IMR-90 (cell line): ENCODE results near the gene C8B. TPM values are rescaled to one million over a fixed set of nuclear protein-coding genes. Genes with fewer than 3 reads are reported as not detected.

ENCODE experiments used
- ATAC-seq: fragments of 200-7000 bp; cut with Tn5 transposase; 2 replicates; pipeline ENCODE4 v1.9.1; 2020; ENCODE audit warnings: low read depth, mild to moderate bottlenecking, moderate library complexity
- BruUV-seq: library from RNA; stranded (reverse); fragments of 400-500 nt; replicated peaks from 2 replicates; lab custom pipeline; 2021; lab: Mats Ljungman, UMichigan
- CTCF ChIA-PET: fragments of 300-600 bp; formaldehyde crosslinking; extraction: SDS; loops from one replicate; lab custom pipeline; 2021; ENCODE audit warnings: antibody characterized with exemption; lab: Yijun Ruan, JAX
- POLR2A ChIA-PET: fragments of 300-600 bp; sonication (Branson Sonifier 250); formaldehyde crosslinking; loops from one replicate; lab custom pipeline; 2022; ENCODE audit warnings: antibody characterized with exemption; ENCODE audit not compliant: unreplicated experiment; lab: Charles Lee
- DNase-seq: peaks from one replicate; pipeline ENCODE4 v3.0.0; 2013
- H2AFZ ChIP-seq: replicated peaks from 2 replicates; pipeline ENCODE3; 2013; ENCODE audit warnings: low read length, mild to moderate bottlenecking; ENCODE audit not compliant: poor library complexity
- H2AK5ac ChIP-seq: 2 replicates; pipeline ENCODE4 v1.6.1; 2013; ENCODE audit warnings: low read depth, low read length, inconsistent platforms
- H2AK9ac ChIP-seq: replicated peaks from 2 replicates; pipeline ENCODE3; 2013; ENCODE audit warnings: mild to moderate bottlenecking, low read depth, low read length, moderate library complexity; ENCODE audit not compliant: poor library complexity
- H2BK120ac ChIP-seq: 2 replicates; pipeline ENCODE4 v1.6.1; 2013; ENCODE audit warnings: low read depth, low read length, inconsistent platforms
- H2BK15ac ChIP-seq: 3 replicates; pipeline ENCODE4 v1.6.1; 2013; ENCODE audit warnings: low read depth, low read length, inconsistent platforms
- H2BK20ac ChIP-seq: 2 replicates; pipeline ENCODE4 v1.6.1; 2013; ENCODE audit warnings: low read depth, mild to moderate bottlenecking, inconsistent platforms, low read length, moderate library complexity
- H2BK5ac ChIP-seq: 2 replicates; pipeline ENCODE4 v1.6.1; 2013; ENCODE audit warnings: mild to moderate bottlenecking, low read depth, low read length, inconsistent platforms; ENCODE audit not compliant: poor library complexity, severe bottlenecking
- H3K14ac ChIP-seq: replicated peaks from 2 replicates; pipeline ENCODE4 v1.6.1; 2013; ENCODE audit warnings: low read depth, low read length, inconsistent platforms
- H3K18ac ChIP-seq: 2 replicates; pipeline ENCODE4 v1.6.1; 2013; ENCODE audit warnings: low read depth, low read length, control low read depth
- H3K23ac ChIP-seq: 2 replicates; pipeline ENCODE4 v1.6.1; 2013; ENCODE audit warnings: low read depth, low read length, inconsistent platforms
- H3K27ac ChIP-seq: 2 replicates; pipeline ENCODE4 v1.5.1; 2013; ENCODE audit warnings: mild to moderate bottlenecking, control low read depth, low read length; ENCODE audit not compliant: insufficient read depth
- H3K27me3 ChIP-seq: 2 replicates; pipeline ENCODE4 v1.6.1; 2013; ENCODE audit warnings: low read length; ENCODE audit not compliant: control insufficient read depth, insufficient read depth
- H3K36me3 ChIP-seq: 2 replicates; pipeline ENCODE4 v1.6.1; 2013; ENCODE audit warnings: low read length, mixed read lengths; ENCODE audit not compliant: control insufficient read depth, insufficient read depth
- H3K4ac ChIP-seq: 2 replicates; pipeline ENCODE4 v1.6.1; 2013; ENCODE audit warnings: low read depth, low read length, inconsistent platforms
- H3K4me1 ChIP-seq: 2 replicates; pipeline ENCODE4 v1.6.1; 2013; ENCODE audit warnings: low read length, mixed read lengths; ENCODE audit not compliant: control insufficient read depth, insufficient read depth
- H3K4me2 ChIP-seq: 2 replicates; pipeline ENCODE4 v1.6.1; 2013; ENCODE audit warnings: low read depth, mild to moderate bottlenecking, control low read depth, low read length, moderate library complexity
- H3K4me3 ChIP-seq: 2 replicates; pipeline ENCODE4 v1.5.1; 2013; ENCODE audit warnings: low read depth, mild to moderate bottlenecking, control low read depth, low read length, moderate library complexity; ENCODE audit not compliant: insufficient read depth
- H3K56ac ChIP-seq: 2 replicates; pipeline ENCODE4 v1.6.1; 2013; ENCODE audit warnings: low read length, inconsistent platforms; ENCODE audit not compliant: insufficient read depth; ENCODE audit errors: extremely low read depth
- H3K79me1 ChIP-seq, 2 experiments: 2 replicates each; pipeline ENCODE4 v1.6.1; 2013; ENCODE audit warnings: low read length in 2 of 2, inconsistent platforms in 1 of 2, low read depth in 1 of 2
- H3K9ac ChIP-seq: 2 replicates; pipeline ENCODE4 v1.6.1; 2013; ENCODE audit warnings: low read depth, low read length, control low read depth
- H3K9me1 ChIP-seq: 2 replicates; pipeline ENCODE4 v1.6.1; 2013; ENCODE audit warnings: low read length, inconsistent platforms; ENCODE audit not compliant: insufficient read depth
- H3K9me3 ChIP-seq: 2 replicates; pipeline ENCODE4 v1.6.1; 2013; ENCODE audit warnings: low read length; ENCODE audit not compliant: control insufficient read depth, insufficient read depth
- H4K20me1 ChIP-seq: 2 replicates; pipeline ENCODE4 v1.6.1; 2013; ENCODE audit warnings: low read length, inconsistent platforms; ENCODE audit not compliant: insufficient read depth
- H4K5ac ChIP-seq: 2 replicates; pipeline ENCODE4 v1.6.1; 2013; ENCODE audit warnings: mild to moderate bottlenecking, low read depth, low read length, control low read depth
- H4K8ac ChIP-seq, 2 experiments: 2 replicates each; pipeline ENCODE4 v1.6.1; 2013; ENCODE audit warnings: low read depth in 2 of 2, low read length in 2 of 2, control low read depth in 1 of 2, inconsistent platforms in 1 of 2
- H4K91ac ChIP-seq: 2 replicates; pipeline ENCODE4 v1.6.1; 2013; ENCODE audit warnings: low read depth, low read length, inconsistent platforms; ENCODE audit not compliant: insufficient read depth
- ELK1 ChIP-seq: fragments of 150-350 bp; IDR thresholded peaks from 2 replicates; pipeline ENCODE4 v1.6.1; 2016; ENCODE audit warnings: low read depth, mild to moderate bottlenecking, low read length, moderate library complexity, borderline replicate concordance
- FOS ChIP-seq: fragments of 150-350 bp; IDR thresholded peaks from 2 replicates; pipeline ENCODE4 v1.6.1; 2016; ENCODE audit warnings: low read depth, low read length
- MAFK ChIP-seq: IDR thresholded peaks from 2 replicates; pipeline ENCODE4 v1.6.1; 2012; ENCODE audit warnings: low read depth, low read length, improper control_type of control experiment
- NFE2L2 ChIP-seq: fragments of 150-350 bp; IDR thresholded peaks from 2 replicates; pipeline ENCODE4 v1.6.1; 2016; ENCODE audit warnings: low read depth, mild to moderate bottlenecking, low read length
- POLR2A ChIP-seq: IDR thresholded peaks from 2 replicates; pipeline ENCODE4 v1.6.1; 2012; ENCODE audit warnings: mild to moderate bottlenecking, low read depth, low read length
- RFX5 ChIP-seq: IDR thresholded peaks from 2 replicates; pipeline ENCODE4 v1.8.0; 2012; ENCODE audit warnings: low read depth, mild to moderate bottlenecking, low read length, moderate library complexity
- SMC3 ChIP-seq: fragments of 150-350 bp; IDR thresholded peaks from 2 replicates; pipeline ENCODE4 v1.6.1; 2016; ENCODE audit warnings: low read depth, mild to moderate bottlenecking, antibody characterized with exemption, low read length, moderate library complexity
- WGBS, 2 experiments: methylation state at CpG; one replicate each; pipeline versions ENCODE4 v1.1.5 to v1.1.7; 2013; ENCODE audit warnings: missing lambda C conversion rate in 2 of 2; ENCODE audit not compliant: insufficient read length in 1 of 2; ENCODE audit errors: extremely low coverage in 2 of 2; 5-methylcytosine and 5-hydroxymethylcytosine counted together
- dilution Hi-C: fragments of 300-500 bp; cut with HindIII; formaldehyde crosslinking; loops from one replicate; pipeline ENCODE4 v1.14.3; 2018; ENCODE audit warnings: low sequenced_read_pairs; ENCODE audit not compliant: unreplicated experiment
- in situ Hi-C: fragments of 300-500 bp; cut with MboI; formaldehyde crosslinking; loops from 3 replicates; pipeline ENCODE4 v1.14.3; 2019; ENCODE audit warnings: low sequenced_read_pairs, inconsistent platforms, mixed read lengths
- intact Hi-C: fragments of 100-400 bp; cut with micrococcal nuclease; formaldehyde crosslinking; loops from 2 replicates; pipeline ENCODE4 v1.10.0; 2022
- polyA plus RNA-seq, 3 experiments: library from polyadenylated mRNA; depleted of rRNA; stranded (reverse); fragments of >200 nt; gene quantifications; 2 replicates each; pipeline ENCODE4 v1.2.3, GENCODE V29; 2012; ENCODE audit warnings: low replicate concordance in 1 of 3
- total RNA-seq: library from RNA; depleted of rRNA; stranded (reverse); fragments of >200 nt; gene quantifications from 2 replicates; pipeline ENCODE4 v1.2.3, GENCODE V29; 2012

Gene C8B
- total and polyA plus RNA-seq, 2 of the 4 experiments (the other 2 are of a cell fraction) = not detected

GRCh38 chr1:56957931-56958330, 7.9 kb downstream of the C8B start:
- Histone ChIP-seq H4K20me1 (no peaks in the 10 kb centered on the region), H3K4me2 (no peak overlapping the region), H3K36me3 (no peaks in the 10 kb centered on the region), H3K56ac (no peak overlapping the region), H3K9me1 (no peaks in the 10 kb centered on the region), H4K5ac (no peak overlapping the region), H3K79me1 (no peaks in the 10 kb centered on the region), H4K91ac (no peak overlapping the region), H2AK9ac (no peak overlapping the region), H3K27ac (no peak overlapping the region), H2BK120ac (no peak overlapping the region), H2BK5ac (no peak overlapping the region), H2BK15ac (no peak overlapping the region), H2AK5ac (no peak overlapping the region), H3K4ac (no peak overlapping the region), H3K18ac (no peak overlapping the region), H2AFZ (no peak overlapping the region), H3K14ac (no peak overlapping the region), H2BK20ac (no peak overlapping the region), H3K23ac (no peak overlapping the region), H3K9me3 (no peaks in the 10 kb centered on the region), H3K4me3 (no peak overlapping the region), H3K27me3 (no peaks in the 10 kb centered on the region; the same call in none of the 2 replicates), H3K9ac (no peak overlapping the region), H3K4me1 (no peaks in the 10 kb centered on the region), H4K8ac (no peak overlapping the region)
- in situ Hi-C loops (no loop called here), dilution Hi-C loops (no loop called here), intact Hi-C loops (no loop called here)
- no TSS peak for BruUV-seq
- no peak for TF ChIP-seq RFX5
- TF ChIP-seq MAFK = no peak
- no peak for TF ChIP-seq FOS
- no peak for TF ChIP-seq SMC3
- no peak for TF ChIP-seq ELK1
- no peak for TF ChIP-seq POLR2A
- no peak for TF ChIP-seq NFE2L2
- no CpG with 5 or more reads among the region's 3 CpGs for WGBS, 2 experiments
- ATAC-seq (no peak), DNase-seq (no peak)
- POLR2A ChIA-PET = no interaction called here
- CTCF ChIA-PET = no interaction called here
